Measurements from ENCODE around the gene KRTAP5-10.
"Not testable (repeated sequence)": the region's sequence is repeated elsewhere in the genome, so short reads cannot be mapped to it uniquely, and the experiment has no call there.

The KRTAP5-10 gene

DNA sequence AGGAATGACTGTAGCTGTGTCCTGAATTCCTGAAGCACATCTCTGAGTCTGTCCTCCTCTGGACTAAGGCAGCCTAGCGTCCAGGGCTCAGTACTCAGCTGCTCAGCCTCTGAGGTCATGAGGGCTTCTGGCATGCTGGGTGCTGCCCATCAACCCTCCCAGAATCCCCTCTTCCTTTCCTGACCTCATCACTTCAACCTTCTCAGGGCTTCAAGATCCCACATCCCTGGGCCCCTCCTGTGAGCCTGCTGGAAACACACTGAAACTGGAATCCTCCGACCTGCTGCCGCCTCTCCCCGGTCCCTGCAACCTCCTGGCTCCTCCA, 26.7 kb upstream of the KRTAP5-10 start:
- CTCF ChIA-PET: no interaction called here

DNA sequence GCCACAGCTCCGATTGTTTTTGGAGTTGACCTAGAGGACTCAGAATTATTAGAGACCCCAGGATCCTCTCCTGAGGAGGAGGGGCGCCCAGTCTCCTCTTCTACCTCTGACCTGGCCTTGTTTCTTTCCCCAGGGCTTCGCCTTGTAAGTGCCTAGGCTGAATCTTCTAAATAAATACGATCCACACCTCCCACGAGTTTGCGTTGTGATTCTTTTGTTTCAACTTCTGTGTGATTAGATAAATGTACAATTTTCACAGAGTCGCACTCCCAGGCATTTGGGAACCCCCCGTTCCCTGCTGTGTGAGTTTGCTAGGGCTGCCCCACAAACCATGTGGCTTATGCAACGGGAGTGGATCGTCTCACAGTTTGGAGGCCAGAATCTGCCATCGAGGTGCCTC, 26.3 kb upstream of the KRTAP5-10 start:
- POLR2A ChIA-PET: no interaction called here
- CTCF ChIA-PET: no interaction called here
- TF ChIP-seq ZNF384 (IDR thresholded peaks at IDR 0.05) (no peak), BHLHE40 (IDR thresholded peaks at IDR 0.05; ENCODE audit: borderline replicate concordance) (no peak), TARDBP (IDR thresholded peaks at IDR 0.05) (no peak), CTBP1 (IDR thresholded peaks at IDR 0.05; ENCODE audit: borderline replicate concordance) (no peak), FOXM1 (IDR thresholded peaks at IDR 0.05; ENCODE audit: borderline replicate concordance) (no peak), NFRKB (IDR thresholded peaks at IDR 0.05) (no peak)
- DNase-seq (ENCODE audit: extremely low spot score): no peak

More for the DNA sequence above, 26.7 kb upstream of the KRTAP5-10 start:
- no peak for DNase-seq (ENCODE audit: extremely low spot score)
- POLR2A ChIA-PET: no interaction called here
- no peak for TF ChIP-seq L3MBTL2 (conservative IDR thresholded peaks at IDR 0.05)
- TF ChIP-seq HDGF (IDR thresholded peaks at IDR 0.05; ENCODE audit: borderline replicate concordance): no peak
- no peak for TF ChIP-seq TARDBP (IDR thresholded peaks at IDR 0.05)
- no peak for TF ChIP-seq CTBP1 (IDR thresholded peaks at IDR 0.05; ENCODE audit: borderline replicate concordance)
- TF ChIP-seq, protein P1, sequence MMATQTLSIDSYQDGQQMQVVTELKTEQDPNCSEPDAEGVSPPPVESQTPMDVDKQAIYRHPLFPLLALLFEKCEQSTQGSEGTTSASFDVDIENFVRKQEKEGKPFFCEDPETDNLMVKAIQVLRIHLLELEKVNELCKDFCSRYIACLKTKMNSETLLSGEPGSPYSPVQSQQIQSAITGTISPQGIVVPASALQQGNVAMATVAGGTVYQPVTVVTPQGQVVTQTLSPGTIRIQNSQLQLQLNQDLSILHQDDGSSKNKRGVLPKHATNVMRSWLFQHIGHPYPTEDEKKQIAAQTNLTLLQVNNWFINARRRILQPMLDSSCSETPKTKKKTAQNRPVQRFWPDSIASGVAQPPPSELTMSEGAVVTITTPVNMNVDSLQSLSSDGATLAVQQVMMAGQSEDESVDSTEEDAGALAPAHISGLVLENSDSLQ (IDR thresholded peaks at IDR 0.05): no peak
- TF ChIP-seq SUZ12 (IDR thresholded peaks at IDR 0.05): no peak
- TF ChIP-seq BHLHE40 (IDR thresholded peaks at IDR 0.05; ENCODE audit: borderline replicate concordance): no peak
- TF ChIP-seq NFRKB (IDR thresholded peaks at IDR 0.05): no peak
- TF ChIP-seq ELF4 (IDR thresholded peaks at IDR 0.05): no peak
- TF ChIP-seq FOXA1 (IDR thresholded peaks at IDR 0.05): no peak
- no peak for TF ChIP-seq ARNT (IDR thresholded peaks at IDR 0.05)
- TF ChIP-seq ZNF384 (IDR thresholded peaks at IDR 0.05): no peak

DNA sequence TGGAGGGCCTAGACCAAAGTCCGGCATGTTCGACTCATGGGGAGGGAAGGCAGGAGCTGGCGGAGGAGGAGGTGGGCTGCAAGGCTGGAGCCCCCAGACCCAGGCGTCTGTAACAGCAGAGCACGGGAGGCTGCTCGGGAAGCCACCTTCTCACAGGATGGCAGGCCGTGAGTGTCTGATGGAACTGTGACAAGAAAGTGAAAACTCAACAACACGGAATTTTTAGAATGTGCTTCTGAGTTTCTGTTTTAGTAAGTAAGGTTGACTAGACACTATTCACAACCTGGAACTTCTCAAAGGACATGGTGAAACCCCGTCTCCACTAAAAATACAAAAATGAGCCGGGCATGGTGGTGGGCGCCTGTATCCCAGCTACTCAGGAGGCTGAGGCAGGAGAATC, 25.4 kb upstream of the KRTAP5-10 start:
- POLR2A ChIA-PET; DNase-seq (ENCODE audit: extremely low spot score); CTCF ChIA-PET: not testable (repeated sequence)

DNA sequence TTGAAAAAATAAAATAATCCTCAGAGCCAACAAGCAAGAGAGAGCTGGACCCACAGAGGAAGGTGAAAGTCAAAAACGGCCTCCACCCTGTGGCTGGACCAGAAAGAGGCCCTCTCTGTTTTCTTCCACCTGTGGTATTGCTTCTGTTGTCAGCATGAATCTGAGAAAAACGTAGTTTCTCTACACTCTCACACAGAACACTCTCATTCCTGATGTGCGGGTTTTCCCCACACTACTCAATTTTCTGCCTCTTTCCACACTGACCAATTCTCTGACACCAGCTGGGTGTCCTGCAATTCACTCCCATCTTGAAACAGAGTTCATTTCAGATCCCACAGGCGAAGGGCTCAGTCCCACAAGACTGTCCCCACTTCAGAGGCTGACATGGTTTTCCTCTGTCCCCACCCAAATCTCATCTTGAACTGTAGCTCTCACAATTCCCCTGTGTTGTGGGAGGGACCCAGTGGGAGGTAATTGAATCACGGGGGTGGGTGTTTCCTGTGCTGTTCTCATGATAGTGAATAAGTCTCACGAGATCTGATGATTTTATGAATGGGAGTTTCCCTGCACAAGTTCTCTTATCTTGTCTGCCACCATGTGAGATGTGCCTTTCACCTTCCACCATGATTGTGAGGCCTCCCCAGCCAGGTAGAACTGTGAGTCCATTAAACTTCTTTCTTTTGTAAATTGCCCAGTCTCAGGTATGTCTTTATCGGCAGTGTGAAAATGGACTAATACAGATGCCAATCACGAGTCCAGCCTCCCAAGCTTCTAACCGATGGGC, 24.6 kb upstream of the KRTAP5-10 start:
- DNase-seq (ENCODE audit: extremely low spot score); CTCF ChIA-PET; POLR2A ChIA-PET: not testable (repeated sequence)

DNA sequence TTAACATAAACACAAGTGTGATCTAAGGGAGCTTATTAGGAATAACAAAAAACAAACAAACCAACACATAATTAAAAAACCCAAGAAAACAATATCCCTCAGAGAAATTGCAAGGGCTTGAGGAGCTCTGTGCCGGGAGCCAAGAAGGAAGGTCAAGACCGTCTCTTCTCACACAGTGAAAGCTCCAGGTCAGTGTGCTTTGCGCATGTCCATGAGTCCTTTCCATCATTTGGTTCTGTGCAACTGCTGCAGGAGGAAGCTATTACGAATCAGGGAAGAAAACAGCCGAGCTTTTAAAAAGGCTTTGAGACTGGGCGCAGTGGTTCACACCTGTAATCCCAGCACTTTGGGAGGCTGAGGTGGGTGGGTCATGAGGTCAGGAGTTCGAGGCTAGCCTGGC, 23.0 kb upstream of the KRTAP5-10 start:
- TF ChIP-seq FOXA1 (IDR thresholded peaks at IDR 0.05): no peak
- no peak for TF ChIP-seq CTBP1 (IDR thresholded peaks at IDR 0.05; ENCODE audit: borderline replicate concordance)
- no peak for TF ChIP-seq SP1 (IDR thresholded peaks at IDR 0.05)
- no peak for TF ChIP-seq ZNF384 (IDR thresholded peaks at IDR 0.05)
- ChIA-PET CTCF (interaction anchor here (1.4 kb wide), 1 partner anchor 37 kb away, joined by 4 read pairs; no protein-coding TSS in a partner anchor), POLR2A (no interaction called here)
- DNase-seq (ENCODE audit: extremely low spot score): no peak

DNA sequence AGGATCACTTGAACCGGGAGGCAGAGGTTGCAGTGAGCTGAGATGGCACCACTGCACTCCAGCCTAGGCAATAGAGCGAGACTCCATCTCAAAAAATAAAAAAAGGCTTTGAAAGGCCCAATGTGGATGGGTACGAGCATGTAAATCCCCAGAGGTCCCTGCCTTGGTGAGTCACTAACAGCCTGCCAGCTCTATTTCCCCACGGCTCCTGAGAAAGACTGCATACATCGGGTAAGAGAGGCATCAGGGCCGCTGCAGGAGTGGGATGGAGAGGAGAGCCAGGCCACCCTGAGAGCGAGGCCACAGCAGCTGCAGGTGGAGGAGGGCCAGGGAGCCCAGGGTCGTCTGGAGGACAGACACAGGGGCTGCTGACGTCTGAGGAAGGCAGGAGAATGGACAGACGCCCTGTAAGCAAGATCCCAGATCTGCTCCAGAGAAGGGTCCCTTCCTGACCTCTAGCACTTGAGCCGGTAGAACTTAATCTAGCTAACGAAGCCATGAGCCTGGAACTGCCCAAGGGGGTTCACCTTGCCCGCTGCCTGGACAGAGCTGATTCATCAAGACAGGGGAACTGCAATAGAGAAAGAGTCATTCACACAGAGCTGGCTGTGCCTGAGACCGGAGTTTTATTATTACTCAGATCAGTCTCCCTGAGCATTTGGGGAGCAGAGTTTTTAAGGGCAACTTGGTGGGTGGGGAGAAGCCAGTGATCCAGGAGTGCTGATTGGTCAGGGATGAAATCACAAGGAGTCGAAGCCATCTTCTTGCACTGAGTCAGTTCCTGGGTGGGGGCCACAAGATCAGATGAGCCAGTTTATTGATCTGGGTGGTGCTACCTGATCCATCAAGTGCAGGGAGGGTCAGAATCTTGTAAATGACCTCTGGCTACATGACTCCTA, 22.2 kb upstream of the KRTAP5-10 start:
- no peak for DNase-seq (ENCODE audit: extremely low spot score)
- ChIA-PET CTCF (interaction anchor here (1.4 kb wide), 1 partner anchor 37 kb away, joined by 4 read pairs; no protein-coding TSS in a partner anchor), POLR2A (no interaction called here)
- no peak for TF ChIP-seq FOXK2 (IDR thresholded peaks at IDR 0.05)
- TF ChIP-seq SUZ12 (IDR thresholded peaks at IDR 0.05): no peak
- no peak for TF ChIP-seq L3MBTL2 (conservative IDR thresholded peaks at IDR 0.05)
- no peak for TF ChIP-seq ARNT (IDR thresholded peaks at IDR 0.05)
- TF ChIP-seq ELF4 (IDR thresholded peaks at IDR 0.05): no peak
- TF ChIP-seq NFRKB (IDR thresholded peaks at IDR 0.05): no peak
- no peak for TF ChIP-seq FOXM1 (IDR thresholded peaks at IDR 0.05; ENCODE audit: borderline replicate concordance)
- TF ChIP-seq BHLHE40 (IDR thresholded peaks at IDR 0.05; ENCODE audit: borderline replicate concordance): no peak
- no peak for TF ChIP-seq FOXA1 (IDR thresholded peaks at IDR 0.05)
- no peak for TF ChIP-seq TARDBP (IDR thresholded peaks at IDR 0.05)
- no peak for TF ChIP-seq HDGF (IDR thresholded peaks at IDR 0.05; ENCODE audit: borderline replicate concordance)
- TF ChIP-seq, protein P1 (IDR thresholded peaks at IDR 0.05): no peak
- no peak for TF ChIP-seq LEF1 (IDR thresholded peaks at IDR 0.05; ENCODE audit: borderline replicate concordance)
- TF ChIP-seq SP1 (IDR thresholded peaks at IDR 0.05): no peak
- no peak for TF ChIP-seq ZNF384 (IDR thresholded peaks at IDR 0.05)
- TF ChIP-seq CTBP1 (IDR thresholded peaks at IDR 0.05; ENCODE audit: borderline replicate concordance): no peak

DNA sequence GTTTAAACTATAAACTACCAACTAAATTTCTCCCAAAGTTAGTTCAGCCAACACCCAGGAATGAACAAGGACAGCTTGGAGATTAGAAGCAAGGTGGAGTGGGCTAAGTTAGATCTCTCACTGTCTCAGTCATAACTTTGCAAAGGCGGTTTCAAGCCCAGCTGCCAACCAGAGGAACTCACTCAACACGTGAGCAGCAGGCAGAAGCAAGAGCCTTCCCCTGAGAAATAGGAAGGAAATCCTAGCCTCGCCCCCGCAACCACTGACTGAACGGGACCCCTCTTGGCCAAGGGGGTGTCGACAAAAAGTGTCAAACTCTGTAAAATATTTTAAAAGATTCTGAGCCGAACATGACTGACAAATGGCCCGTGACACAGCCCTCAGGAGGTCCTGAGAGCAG, 21.5 kb upstream of the KRTAP5-10 start:
- ChIA-PET CTCF (no interaction called here), POLR2A (no interaction called here)
- no peak for TF ChIP-seq ARNT (IDR thresholded peaks at IDR 0.05)
- no peak for TF ChIP-seq FOXK2 (IDR thresholded peaks at IDR 0.05)
- TF ChIP-seq, protein P1 (IDR thresholded peaks at IDR 0.05): no peak
- TF ChIP-seq FOXA1 (IDR thresholded peaks at IDR 0.05): no peak
- no peak for TF ChIP-seq BHLHE40 (IDR thresholded peaks at IDR 0.05; ENCODE audit: borderline replicate concordance)
- no peak for TF ChIP-seq L3MBTL2 (conservative IDR thresholded peaks at IDR 0.05)
- no peak for TF ChIP-seq NFRKB (IDR thresholded peaks at IDR 0.05)
- TF ChIP-seq TARDBP (IDR thresholded peaks at IDR 0.05): no peak
- TF ChIP-seq ZNF384 (IDR thresholded peaks at IDR 0.05): no peak
- TF ChIP-seq FOXM1 (IDR thresholded peaks at IDR 0.05; ENCODE audit: borderline replicate concordance): no peak
- TF ChIP-seq LEF1 (IDR thresholded peaks at IDR 0.05; ENCODE audit: borderline replicate concordance): no peak
- no peak for TF ChIP-seq SUZ12 (IDR thresholded peaks at IDR 0.05)
- no peak for TF ChIP-seq HDGF (IDR thresholded peaks at IDR 0.05; ENCODE audit: borderline replicate concordance)
- DNase-seq (ENCODE audit: extremely low spot score): no peak
